MM.1S (cell line): Measurements from ENCODE around the gene MAZ.

Source experiments
- CTCF ChIP-seq: fragments of 300-600 bp; sonication (generic); IDR thresholded peaks from 2 replicates; pipeline ENCODE4 v1.5.1; 2016; ENCODE audit warnings: antibody characterized with exemption, low read length, mixed read lengths
- EZH2 ChIP-seq: fragments of 300-600 bp; sonication (generic); optimal IDR thresholded peaks from 2 replicates; pipeline ENCODE3; 2017; ENCODE audit warnings: low read depth, mild to moderate bottlenecking, antibody characterized with exemption, low read length, mixed read lengths

- TF ChIP-seq CTCF (peak; percentile 11; the same call in 1 of the 2 replicates), EZH2 (no peak)
Measured at GRCh38 chr16:29816694-29817441, 10.5 kb downstream of the MAZ start.
